ENCODE data around the gene LPCAT2.
"Not testable (repeated sequence)": the region's sequence is repeated elsewhere in the genome, so short reads cannot be mapped to it uniquely, and the experiment has no call there.

LPCAT2 gene

DNA sequence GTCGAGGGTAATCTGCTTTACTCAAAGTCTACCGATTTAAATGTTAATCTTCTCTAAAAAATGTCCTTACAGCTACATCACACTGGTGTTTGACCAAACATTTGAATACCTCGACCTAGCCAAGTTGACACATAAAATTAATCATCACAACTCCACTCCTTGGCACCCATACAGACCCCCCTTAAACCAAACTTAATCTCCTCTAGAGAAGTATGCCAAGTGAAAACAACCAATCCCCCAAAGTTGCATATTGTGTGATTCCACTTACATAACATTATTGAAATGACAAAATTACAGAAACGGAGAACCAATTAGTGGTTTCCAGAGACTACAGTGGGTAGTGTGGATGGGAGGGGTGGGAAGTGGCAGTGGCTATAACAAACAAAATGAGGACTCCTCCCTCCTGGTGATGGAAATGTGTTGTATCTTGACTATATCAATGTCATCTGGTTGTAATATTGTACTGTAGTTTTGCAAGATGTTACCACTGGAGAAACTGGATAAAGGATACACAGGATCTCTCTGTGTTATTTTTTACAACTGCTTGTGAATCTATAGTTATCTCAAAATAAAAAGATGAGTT lies 97.0 kb downstream of the LPCAT2 start:
- DNase-seq (ENCODE audit: low read depth in 2 of 2), result no peak

DNA sequence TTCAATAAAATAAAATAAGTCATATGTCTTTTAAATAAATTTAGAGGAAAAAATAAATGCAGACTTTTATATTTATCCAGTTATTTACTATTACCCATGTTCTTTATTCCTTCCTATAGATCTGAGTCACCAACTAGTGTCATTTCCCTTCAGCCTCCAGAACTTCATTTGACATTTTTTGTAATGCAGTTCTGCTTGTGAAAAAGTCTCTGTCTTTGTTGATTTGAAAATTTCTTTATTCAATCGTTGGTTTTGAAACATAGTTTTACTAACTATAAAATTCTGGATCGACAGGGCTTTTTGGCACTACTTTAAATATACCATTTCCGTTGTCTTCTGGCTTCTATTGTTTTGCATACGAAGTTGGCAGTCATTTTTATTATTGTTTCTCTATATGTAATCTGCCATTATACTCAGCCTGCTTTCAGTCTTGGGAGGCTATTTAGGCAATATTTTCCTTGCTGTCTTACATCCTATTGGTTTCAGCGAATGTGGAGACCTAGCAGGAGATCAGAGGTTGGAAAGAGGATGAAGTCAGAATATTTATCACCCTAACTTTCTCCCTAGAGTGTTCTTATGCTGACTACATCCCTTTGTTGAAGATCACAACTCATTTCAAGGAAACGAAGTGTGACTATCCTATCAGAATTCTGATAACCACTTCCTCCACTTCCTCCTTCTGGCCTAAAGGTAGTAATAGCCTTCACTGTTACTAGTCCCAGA lies 104.9 kb downstream of the LPCAT2 start:
- no peak for DNase-seq (ENCODE audit: low read depth in 2 of 2)

DNA sequence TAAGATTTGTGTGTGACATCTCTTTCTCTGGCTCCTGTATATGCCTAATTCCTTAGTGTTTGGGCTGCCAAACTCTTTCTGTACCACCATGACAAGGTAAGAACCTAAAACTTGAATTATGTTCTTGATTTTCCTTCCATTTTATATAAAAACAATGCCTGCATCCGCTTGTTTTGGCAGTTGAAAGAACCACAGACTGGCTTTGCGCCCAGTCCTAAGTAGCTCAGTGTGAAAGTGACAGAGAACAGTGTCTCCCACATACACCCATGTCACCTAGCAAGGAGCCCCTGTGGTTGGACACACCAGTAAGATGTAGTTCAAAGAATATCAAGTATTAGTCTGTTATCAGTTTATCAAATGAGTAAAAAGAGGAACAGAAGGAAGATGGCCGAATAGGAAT lies 106.2 kb downstream of the LPCAT2 start:
- no peak for DNase-seq (ENCODE audit: low read depth in 2 of 2)

DNA sequence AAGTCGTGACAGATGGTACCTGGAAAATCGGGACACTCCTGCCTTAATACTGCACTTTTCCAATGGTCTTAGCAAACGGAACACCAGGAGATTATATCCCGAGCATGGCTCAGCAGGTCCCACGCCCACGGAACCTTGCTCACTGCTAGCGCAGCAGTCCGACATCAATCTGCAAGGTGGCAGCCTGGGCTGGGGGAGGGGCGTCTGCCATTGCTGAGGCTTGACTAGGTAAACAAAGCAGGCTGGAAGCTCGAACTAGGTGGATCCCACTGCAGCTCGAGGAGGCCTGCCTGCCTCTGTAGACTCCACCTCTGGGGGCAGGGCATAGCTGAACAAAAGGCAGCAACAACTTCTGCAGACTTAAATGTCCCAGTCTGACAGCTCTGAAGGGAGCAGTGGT lies 106.8 kb downstream of the LPCAT2 start:
- not testable (repeated sequence) for DNase-seq (ENCODE audit: low read depth in 2 of 2)

- DNase-seq (ENCODE audit: low read depth in 2 of 2), result no peak
These were observed 112.9 kb downstream of the LPCAT2 start for GRCh38 chr16:55621771-55622170.

DNA sequence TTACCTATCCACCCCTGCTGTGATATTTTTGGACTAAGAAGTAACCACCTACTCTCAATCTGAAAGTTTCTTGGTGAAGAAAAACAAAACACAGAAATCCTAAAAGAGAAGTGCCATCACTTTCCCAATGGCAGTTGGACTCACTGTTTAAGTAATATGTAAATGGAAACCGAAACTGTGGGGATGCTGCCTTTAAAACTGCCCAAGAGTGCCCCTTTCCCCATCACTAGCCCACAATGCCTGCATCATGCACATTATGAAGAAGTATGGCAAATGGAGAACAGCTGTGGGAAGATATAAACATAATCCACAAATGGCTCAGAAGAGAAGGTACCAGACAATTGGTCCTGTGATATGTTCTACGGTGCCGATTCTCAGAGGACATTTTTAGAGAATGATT lies 113.4 kb downstream of the LPCAT2 start:
- DNase-seq (ENCODE audit: low read depth in 2 of 2), result no peak

DNA sequence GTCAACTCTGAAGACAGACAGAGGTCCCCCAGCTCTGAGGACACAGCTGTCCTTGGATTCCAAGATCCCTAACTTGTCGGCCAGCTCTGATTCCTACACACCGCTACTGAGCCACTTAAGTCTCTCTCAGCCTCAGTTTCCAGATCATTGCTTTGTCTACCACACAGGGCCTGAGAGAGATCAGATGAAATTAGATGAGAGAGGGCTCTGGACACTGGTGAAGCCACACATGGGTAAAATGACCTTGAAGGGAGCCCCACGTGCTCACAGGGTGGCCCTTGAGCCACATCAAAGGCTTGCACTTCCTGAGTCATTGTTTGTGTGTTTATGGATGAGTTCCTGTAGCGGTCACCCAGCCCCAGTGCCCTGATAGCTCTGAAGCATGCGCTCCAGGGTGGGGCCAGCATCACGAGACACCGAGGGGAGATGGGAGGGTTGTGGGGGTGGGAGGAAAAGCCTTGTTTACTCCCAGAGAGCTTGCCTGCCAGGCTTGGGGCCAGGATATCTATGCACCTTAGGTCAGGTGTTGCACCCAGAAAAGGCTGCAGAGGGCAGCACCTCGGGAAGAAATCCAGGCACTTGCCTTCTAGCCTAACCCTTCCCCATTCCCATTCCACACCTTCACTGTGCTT lies 114.2 kb downstream of the LPCAT2 start:
- no peak for DNase-seq (ENCODE audit: low read depth in 2 of 2)

DNA sequence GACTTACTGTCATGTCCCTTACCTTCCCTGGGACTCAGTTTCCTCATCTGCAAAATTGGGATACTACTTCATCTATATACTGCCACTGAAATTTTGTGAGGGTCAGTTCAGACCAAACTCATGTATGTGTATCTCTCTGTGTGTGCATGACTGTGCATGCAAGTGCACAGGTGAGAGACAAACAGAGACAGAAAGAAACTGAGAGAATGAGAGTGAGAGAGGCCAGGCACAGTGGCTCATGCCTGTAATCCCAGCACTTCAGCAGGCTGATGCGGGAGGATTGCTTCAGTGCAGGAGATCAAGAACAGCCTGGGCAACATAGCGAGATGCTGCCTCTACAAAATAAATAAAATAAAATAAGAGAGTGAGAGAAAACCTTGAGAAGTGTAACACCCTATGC lies 114.8 kb downstream of the LPCAT2 start:
- no peak for DNase-seq (ENCODE audit: low read depth in 2 of 2)

DNA sequence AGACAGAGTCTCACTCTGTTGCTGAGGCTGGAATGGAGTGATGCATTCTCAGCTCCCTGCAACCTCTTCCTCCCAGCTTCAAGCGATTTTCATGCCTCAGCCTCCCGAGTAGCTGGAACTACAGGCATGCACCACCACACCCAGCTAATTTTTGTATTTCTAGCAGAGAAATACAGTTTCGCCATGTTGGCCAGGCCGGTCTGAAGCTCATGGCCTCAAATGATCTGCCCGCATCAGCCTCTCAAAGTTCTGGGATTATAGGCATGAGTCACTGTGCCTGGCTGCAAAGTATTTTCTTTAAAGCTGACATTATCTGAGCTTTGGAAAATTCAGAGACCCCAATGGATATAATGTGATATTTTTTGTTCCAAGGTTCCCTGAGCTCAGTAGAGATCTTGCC lies 115.8 kb downstream of the LPCAT2 start:
- DNase-seq (ENCODE audit: low read depth in 2 of 2), result no peak

DNA sequence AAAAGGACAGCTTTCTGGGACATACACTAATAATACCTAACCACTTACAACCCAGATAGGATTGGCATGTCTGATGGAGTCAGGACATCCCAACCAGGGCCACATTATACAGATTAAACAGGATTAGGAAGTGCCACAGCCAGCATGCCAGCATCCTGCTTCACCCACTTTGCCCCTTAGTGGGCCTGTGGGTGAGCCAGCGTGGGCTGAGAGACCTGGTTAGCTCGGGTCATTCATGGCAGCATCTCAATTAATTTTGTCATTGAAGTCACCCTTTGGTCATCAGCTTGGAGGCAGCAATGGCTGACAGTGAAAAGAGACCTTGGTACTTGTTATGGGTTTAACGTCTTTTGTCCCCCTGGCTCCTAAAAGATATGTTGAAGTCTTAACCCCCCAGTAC lies 117.0 kb downstream of the LPCAT2 start:
- DNase-seq (ENCODE audit: low read depth in 2 of 2), result no peak

DNA sequence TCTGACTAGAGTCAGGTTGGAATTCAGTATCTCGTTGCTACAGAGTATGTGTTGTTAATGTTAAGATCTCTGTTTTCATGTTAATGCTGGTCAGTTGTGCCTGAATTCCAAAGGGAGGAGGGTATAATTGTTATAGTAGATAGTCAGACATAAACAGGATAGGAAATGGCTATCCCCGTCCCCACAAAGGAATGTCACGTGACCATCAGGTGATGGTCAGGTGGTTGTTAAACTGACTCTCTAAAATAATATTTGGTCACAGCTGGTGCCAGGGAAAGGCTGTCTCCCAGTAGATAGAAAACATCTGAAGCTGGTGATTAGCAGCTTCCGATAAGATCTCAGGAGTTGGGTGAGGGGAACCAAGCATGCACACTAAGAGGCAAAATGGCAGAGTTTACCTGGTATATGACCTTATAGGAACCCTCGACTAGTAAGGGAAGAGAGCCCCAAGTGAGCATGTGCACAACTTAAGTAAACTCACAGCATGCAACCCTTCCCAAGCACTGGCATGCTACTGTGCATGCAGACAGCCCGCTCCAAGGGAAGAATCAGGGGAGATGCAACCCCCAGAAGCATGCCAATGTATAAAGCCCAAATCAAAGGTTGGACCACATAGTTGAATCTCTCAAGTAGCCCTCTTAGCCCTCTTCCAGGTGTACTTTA lies 119.6 kb downstream of the LPCAT2 start:
- DNase-seq (ENCODE audit: low read depth in 2 of 2), result no peak

DNA sequence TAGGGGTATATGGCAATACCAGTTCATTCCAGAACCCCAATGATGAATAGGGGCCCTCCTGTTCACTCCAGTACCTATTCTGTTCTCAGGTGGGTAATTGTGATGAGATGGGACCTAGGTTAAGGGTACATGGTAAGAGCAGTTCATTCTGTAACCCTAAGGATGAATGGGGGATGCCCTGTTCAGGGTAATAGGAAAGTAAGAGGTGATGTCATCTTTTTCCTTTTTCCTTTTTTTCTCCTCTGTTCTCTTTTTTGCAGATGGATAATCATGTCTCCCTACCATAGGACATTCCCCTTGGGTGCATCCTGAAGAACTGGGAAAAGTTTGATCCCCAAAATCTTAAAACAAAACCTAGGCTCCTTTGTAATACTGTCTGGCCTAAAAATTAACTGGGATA lies 121.9 kb downstream of the LPCAT2 start:
- no peak for DNase-seq (ENCODE audit: low read depth in 2 of 2)

DNA sequence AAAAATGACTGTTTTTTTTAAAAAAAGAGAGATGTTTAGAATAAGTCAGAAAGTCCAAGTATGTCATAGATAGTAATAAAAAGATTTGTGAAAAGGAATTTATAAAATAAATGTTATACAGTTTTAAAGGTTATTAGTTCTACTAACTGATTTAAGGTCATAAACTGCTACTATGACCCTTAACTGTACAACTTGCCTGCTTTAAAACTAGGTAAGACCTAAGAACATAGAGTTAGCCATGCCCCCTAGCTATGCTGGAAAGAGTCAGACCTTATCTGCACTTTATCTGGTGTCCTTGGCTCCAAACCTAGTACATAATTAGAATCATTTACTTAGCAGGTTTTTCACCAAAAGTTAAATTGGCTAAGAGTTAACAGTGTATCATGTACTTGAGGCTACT lies 123.4 kb downstream of the LPCAT2 start:
- DNase-seq (ENCODE audit: low read depth in 2 of 2), result no peak

- no peak for DNase-seq (ENCODE audit: low read depth in 2 of 2)
These were observed 125.3 kb downstream of the LPCAT2 start for GRCh38 chr16:55634193-55634592.
